HFFc6 (cell line): Measurements from ENCODE around the gene MAP4K4. TPM values are rescaled to one million over a fixed set of nuclear protein-coding genes. Genes with fewer than 3 reads are reported as not detected.
"Not testable (repeated sequence)": the region's sequence is repeated elsewhere in the genome, so short reads cannot be mapped to it uniquely, and the experiment has no call there.

Experiments
- DNase-seq: peaks from one replicate; pipeline ENCODE4 v3.0.0-alpha.2; 2018
- H3K27ac Mint-ChIP-seq: 2 replicates; pipeline ENCODE4 v1.8.0; 2020; ENCODE audit warnings: mild to moderate bottlenecking, mixed read lengths
- H3K27me3 Mint-ChIP-seq: 2 replicates; pipeline ENCODE4 v1.8.0; 2021; ENCODE audit warnings: mild to moderate bottlenecking, moderate library complexity, mixed read lengths; ENCODE audit not compliant: insufficient read depth
- H3K36me3 Mint-ChIP-seq: 2 replicates; pipeline ENCODE4 v1.8.0; 2021; ENCODE audit warnings: low read depth, mixed read lengths
- H3K4me1 Mint-ChIP-seq: 2 replicates; pipeline ENCODE4 v1.8.0; 2020; ENCODE audit warnings: low read depth, mixed read lengths
- H3K4me3 Mint-ChIP-seq: 2 replicates; pipeline ENCODE4 v1.8.0; 2020; ENCODE audit warnings: mild to moderate bottlenecking, moderate library complexity, mixed read lengths
- H3K9me3 Mint-ChIP-seq: 2 replicates; pipeline ENCODE4 v1.8.0; 2020; ENCODE audit warnings: mild to moderate bottlenecking, mixed read lengths
- CTCF ChIP-seq: fragments of 200-600 bp; sonication (generic); IDR thresholded peaks from 2 replicates; pipeline ENCODE4 v1.5.0; 2021; ENCODE audit warnings: antibody characterized with exemption, mild to moderate bottlenecking
- total RNA-seq, 6 experiments: library from RNA; stranded (reverse); fragmentation: NEBNext Ultra II Directional; extraction: Animal tissue kit (Norgen Biotek cat#: 25700); gene quantifications; 2 replicates in 1 of 6; 3 replicates in 5 of 6; pipeline ENCODE4 v1.2.3, GENCODE V29; 2021

MAP4K4 gene
- total RNA-seq, 6 experiments from 2014 or later, result 103 to 124 (median 121) TPM

- H3K27me3 Mint-ChIP-seq, result peaks cover 2% of the 10 kb centered on the region; the same call in 1 of the 2 replicates
- peaks cover 86% of the 10 kb centered on the region for H3K4me1 Mint-ChIP-seq
- H3K9me3 Mint-ChIP-seq, result no peaks in the 10 kb centered on the region
- no peak for DNase-seq
- H3K4me3 Mint-ChIP-seq, result no peak overlapping the region
- TF ChIP-seq CTCF, result no peak
- H3K27ac Mint-ChIP-seq, result 0 out of 2 replicates have a peak overlapping the region, but pooled peaks have one; percentile 47
- H3K36me3 Mint-ChIP-seq, result peaks cover 6% of the 10 kb centered on the region
Observed at GRCh38 chr2:101771910-101772321, 74.4 kb downstream of the MAP4K4 start.

DNA sequence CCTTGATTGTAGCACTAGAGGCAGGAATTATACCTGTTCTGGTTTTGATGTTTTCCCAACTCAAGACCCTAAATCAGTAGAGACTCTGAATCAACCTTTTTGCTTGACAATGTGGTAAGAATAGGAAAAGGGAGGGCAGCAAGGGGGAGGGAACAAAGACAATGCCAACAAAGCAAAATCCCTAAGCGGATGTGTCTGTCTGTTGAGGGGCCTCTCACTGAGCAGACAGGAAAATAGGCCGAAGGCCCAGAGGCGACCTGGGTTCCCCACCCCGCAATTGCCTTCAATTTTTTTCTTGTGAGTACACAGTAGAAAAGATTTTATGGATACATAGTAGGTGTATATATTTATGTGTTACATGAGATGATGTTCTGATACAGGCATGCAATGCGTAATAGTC, 75.6 kb downstream of the MAP4K4 start:
- no peak for TF ChIP-seq CTCF
- Mint-ChIP-seq H3K4me3 (no peak overlapping the region), H3K9me3 (no peaks in the 10 kb centered on the region), H3K27ac (no peak overlapping the region), H3K36me3 (peaks cover 6% of the 10 kb centered on the region), H3K4me1 (peaks cover 84% of the 10 kb centered on the region), H3K27me3 (peaks cover 2% of the 10 kb centered on the region; the same call in 1 of the 2 replicates)
- no peak for DNase-seq

DNA sequence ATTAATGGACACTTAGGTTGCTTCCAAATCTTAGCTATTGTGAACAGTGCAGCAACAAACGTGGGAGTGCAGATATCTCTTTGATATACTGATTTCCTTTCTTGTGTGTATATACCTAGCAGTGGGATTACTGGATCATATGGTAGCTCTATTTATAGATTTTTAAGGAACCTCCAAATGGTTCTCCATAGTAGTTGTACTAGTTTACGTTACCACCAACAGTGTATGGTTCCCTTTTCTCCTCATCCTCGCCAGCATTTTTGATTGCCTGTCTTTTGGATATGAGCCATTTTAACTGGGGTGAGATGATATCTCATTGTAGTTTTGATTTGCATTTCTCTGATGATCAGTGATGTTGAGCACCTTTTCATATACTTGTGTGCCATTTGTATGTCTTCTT, 76.5 kb downstream of the MAP4K4 start:
- not testable (repeated sequence) for H3K4me3 Mint-ChIP-seq, H3K36me3 Mint-ChIP-seq, DNase-seq, H3K27me3 Mint-ChIP-seq, H3K27ac Mint-ChIP-seq, H3K9me3 Mint-ChIP-seq
- H3K4me1 Mint-ChIP-seq, result peaks cover 83% of the 10 kb centered on the region

GRCh38 chr2:101775092-101775491, 77.6 kb downstream of the MAP4K4 start:
- no peak for DNase-seq
- Mint-ChIP-seq H3K27me3 (peaks cover 2% of the 10 kb centered on the region; the same call in 1 of the 2 replicates), H3K9me3 (no peaks in the 10 kb centered on the region), H3K36me3 (peaks cover 6% of the 10 kb centered on the region), H3K4me3 (no peak overlapping the region), H3K4me1 (peaks cover 83% of the 10 kb centered on the region), H3K27ac (peak overlapping the region; percentile 2; the same call in 1 of the 2 replicates)
- TF ChIP-seq CTCF, result no peak

DNA sequence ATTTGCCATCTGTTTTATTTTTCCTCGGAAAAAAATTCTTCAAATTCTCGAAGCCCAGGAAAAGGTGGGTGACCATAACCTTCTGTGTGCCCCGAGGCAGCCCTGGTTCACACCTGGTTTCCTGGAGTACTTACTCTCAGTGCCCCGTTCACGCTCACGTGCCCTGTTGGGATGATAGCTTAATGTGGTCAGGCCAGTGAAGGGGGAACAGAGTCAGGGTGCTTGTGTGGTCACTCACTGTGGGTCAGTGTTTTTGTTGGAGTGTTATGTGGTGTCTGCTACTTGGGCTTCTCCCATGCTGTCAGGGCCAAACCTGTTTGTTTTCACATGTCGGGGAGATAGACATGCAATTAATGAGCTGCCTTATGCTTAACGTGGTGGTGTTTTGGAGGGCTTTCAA, 78.1 kb downstream of the MAP4K4 start:
- no peak overlapping the region for H3K4me3 Mint-ChIP-seq
- no peak for TF ChIP-seq CTCF
- peaks cover under 1% of the 10 kb centered on the region for H3K27me3 Mint-ChIP-seq
- no peak for DNase-seq
- peaks cover 84% of the 10 kb centered on the region for H3K4me1 Mint-ChIP-seq
- H3K36me3 Mint-ChIP-seq, result peaks cover 6% of the 10 kb centered on the region
- H3K27ac Mint-ChIP-seq, result no peak overlapping the region
- H3K9me3 Mint-ChIP-seq, result no peaks in the 10 kb centered on the region

DNA sequence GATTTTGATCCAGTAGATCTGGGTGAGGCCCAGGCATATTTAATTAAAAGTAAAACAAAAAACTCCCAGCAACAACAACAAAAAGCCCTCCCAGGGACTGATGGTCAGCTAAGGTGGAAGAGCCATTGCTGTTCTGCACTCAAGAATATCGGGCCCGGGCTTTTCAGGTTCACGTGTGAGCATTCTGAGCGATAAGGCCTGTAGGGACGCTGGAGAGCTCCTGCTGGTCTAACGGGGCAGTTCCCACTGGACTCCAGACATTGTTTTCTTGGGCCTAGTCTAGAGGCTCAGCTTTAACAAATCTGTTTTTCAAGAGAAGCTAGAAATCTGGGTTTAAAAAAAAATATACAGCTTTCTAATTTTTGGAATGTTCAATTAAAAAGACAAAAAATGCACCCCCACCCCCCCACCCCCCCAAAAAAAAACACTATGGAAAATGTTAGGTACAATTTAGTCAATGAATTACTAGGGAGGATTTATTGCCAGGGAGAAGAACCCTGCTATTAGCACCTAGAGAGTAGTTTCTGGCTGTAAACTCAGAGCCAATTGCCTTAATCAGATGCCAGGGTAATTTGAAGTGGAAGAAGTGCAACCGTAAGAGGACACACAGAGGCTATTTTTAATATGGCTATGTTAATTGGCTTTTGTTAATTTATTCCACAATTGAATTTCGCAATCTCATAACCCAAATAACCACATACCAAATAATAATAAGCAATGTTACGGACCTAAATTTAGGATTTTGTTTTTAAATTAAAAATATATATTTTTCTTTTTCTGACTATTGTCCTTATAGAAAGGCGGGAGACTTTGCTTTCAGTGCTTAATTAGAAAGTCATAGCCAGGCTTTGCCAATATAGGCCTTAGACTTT, 78.9 kb downstream of the MAP4K4 start:
- Mint-ChIP-seq H3K27ac (no peak overlapping the region), H3K4me1 (peaks cover 82% of the 10 kb centered on the region), H3K4me3 (no peak overlapping the region), H3K9me3 (no peaks in the 10 kb centered on the region), H3K27me3 (no peaks in the 10 kb centered on the region; the same call in 1 of the 2 replicates), H3K36me3 (peaks cover 6% of the 10 kb centered on the region)
- DNase-seq, result no peak
- TF ChIP-seq CTCF, result no peak
